ENCODE results near the gene SYTL1. TPM values are rescaled to one million over a fixed set of nuclear protein-coding genes. Genes with fewer than 3 reads are reported as not detected.
A peak's percentile ranks its signal among the peaks of the same experiment; 100 is the strongest.

Gene SYTL1
- total RNA-seq, 1 donor from 2014 or later: 47.2 TPM

DNA sequence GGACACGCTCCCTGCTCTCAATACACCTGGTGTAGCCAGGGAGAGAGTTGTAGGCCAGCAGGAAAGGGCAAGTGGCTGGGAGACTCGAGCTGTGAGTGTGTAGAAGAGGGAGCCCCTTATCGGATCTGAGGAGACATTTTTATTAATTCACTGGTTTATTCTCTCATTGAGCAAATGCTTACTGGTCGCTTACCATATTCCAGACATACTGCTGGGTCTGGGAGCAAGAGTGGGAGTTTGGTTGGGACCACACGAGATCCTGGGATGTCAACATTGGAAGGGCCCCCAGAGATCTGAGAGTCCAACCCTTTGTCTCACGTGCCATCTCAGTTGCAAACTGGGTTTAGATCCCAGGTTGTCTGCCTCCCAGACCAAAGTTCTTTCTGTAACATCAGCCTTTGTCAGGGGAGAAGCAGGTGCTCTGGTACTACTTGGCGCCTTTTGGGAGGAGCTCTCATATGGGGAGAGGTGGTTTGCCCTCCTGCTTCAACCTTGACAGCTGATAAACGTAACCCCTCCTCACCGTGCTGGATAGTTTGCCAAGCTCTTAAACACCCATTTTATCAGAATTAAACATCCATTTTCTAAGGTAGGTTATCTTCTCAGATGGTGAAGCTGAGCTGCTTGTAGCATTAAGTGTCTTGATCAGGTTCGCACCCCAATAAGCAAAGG lies 19.1 kb upstream of the SYTL1 start:
- DNase-seq (ENCODE audit: low read depth): no peak
- Histone ChIP-seq H3K4me3 (ENCODE audit: low read depth, low read length) (peak overlapping the region; percentile 98), H3K27me3 (ENCODE audit: control insufficient read depth, insufficient read depth, low read length) (no peaks in the 10 kb centered on the region), H3K36me3 (ENCODE audit: control insufficient read depth, insufficient read depth, low read length) (no peaks in the 10 kb centered on the region)
- TF ChIP-seq, protein P1, sequence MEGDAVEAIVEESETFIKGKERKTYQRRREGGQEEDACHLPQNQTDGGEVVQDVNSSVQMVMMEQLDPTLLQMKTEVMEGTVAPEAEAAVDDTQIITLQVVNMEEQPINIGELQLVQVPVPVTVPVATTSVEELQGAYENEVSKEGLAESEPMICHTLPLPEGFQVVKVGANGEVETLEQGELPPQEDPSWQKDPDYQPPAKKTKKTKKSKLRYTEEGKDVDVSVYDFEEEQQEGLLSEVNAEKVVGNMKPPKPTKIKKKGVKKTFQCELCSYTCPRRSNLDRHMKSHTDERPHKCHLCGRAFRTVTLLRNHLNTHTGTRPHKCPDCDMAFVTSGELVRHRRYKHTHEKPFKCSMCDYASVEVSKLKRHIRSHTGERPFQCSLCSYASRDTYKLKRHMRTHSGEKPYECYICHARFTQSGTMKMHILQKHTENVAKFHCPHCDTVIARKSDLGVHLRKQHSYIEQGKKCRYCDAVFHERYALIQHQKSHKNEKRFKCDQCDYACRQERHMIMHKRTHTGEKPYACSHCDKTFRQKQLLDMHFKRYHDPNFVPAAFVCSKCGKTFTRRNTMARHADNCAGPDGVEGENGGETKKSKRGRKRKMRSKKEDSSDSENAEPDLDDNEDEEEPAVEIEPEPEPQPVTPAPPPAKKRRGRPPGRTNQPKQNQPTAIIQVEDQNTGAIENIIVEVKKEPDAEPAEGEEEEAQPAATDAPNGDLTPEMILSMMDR (IDR thresholded peaks at IDR 0.05; ENCODE audit: insufficient read depth, low read length, poor library complexity, severe bottlenecking): no peak

DNA sequence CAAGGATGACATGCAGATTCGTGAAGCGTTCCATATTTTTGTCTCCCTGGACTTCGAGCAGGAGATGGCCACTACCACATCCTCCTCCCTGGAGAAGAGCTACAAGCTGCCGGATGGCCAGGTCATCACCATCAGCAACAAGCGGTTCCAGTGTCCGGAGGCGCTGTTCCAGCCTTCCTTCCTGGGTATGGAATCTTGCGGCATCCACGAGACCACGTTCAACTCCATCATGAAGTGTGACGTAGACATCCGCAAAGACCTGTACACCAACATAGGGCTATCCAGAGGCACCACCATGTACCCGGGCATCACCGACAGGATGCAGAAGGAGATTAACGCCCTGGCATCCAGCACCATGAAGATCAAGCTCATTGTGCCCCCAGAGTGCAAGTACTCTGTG lies 16.5 kb upstream of the SYTL1 start:
- no peaks in the 10 kb centered on the region for H3K36me3 ChIP-seq (ENCODE audit: control insufficient read depth, insufficient read depth, low read length)
- no peak overlapping the region for H3K4me3 ChIP-seq (ENCODE audit: low read depth, low read length)
- DNase-seq (ENCODE audit: low read depth): no peak
- TF ChIP-seq, protein P1 (IDR thresholded peaks at IDR 0.05; ENCODE audit: insufficient read depth, low read length, poor library complexity, severe bottlenecking): no peak
- H3K27me3 ChIP-seq (ENCODE audit: control insufficient read depth, insufficient read depth, low read length): no peaks in the 10 kb centered on the region

DNA sequence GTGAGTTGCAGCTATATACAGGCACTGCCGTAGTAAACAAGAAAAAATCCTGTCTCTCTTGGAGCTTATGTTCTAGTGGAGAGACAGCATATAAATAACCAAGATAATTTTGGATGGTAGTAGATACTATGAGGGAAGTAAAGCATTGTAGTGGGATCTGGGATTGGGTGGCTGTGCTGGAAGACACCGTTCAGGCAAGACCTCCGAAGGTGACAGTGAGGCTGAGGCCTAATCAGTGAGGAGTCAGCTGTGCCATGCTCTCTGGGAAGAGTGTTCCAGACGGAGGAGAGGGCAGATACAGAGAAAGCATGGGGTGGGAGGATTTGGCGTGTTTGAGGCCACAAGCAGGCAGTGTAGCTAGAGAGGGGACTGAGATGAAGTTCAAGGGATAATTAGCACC lies 13.9 kb upstream of the SYTL1 start:
- Histone ChIP-seq H3K4me3 (ENCODE audit: low read depth, low read length) (no peak overlapping the region), H3K36me3 (ENCODE audit: control insufficient read depth, insufficient read depth, low read length) (no peaks in the 10 kb centered on the region)

DNA sequence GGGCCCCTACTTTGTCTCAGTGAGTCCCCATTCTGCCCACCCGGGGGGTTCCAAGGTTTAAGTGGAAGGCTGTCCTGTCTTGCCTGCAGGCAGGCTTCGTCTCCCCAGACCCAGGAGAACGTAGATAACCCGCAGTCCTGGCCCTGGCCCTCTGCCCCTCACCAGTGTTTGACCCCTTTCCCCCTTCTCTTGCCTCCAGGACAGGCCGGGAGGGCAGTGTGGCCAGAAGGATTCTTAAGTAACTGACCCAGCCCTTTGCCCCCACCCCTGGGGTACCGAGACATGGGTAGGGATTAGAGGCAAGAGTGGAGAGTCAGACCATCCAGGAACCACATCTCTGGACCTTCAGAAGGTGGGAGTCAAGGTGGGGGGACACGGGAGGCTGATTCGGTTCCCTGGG lies 11.0 kb upstream of the SYTL1 start:
- Histone ChIP-seq H3K4me3 (ENCODE audit: low read depth, low read length) (no peak overlapping the region), H3K36me3 (ENCODE audit: control insufficient read depth, insufficient read depth, low read length) (peaks cover 1% of the 10 kb centered on the region), H3K27me3 (ENCODE audit: control insufficient read depth, insufficient read depth, low read length) (no peaks in the 10 kb centered on the region)
- TF ChIP-seq, protein P1 (IDR thresholded peaks at IDR 0.05; ENCODE audit: insufficient read depth, low read length, poor library complexity, severe bottlenecking): no peak
- no peak for DNase-seq (ENCODE audit: low read depth)

More for the DNA sequence above, 13.9 kb upstream of the SYTL1 start:
- TF ChIP-seq, protein P1 (IDR thresholded peaks at IDR 0.05; ENCODE audit: insufficient read depth, low read length, poor library complexity, severe bottlenecking): no peak
- no peaks in the 10 kb centered on the region for H3K27me3 ChIP-seq (ENCODE audit: control insufficient read depth, insufficient read depth, low read length)
- no peak for DNase-seq (ENCODE audit: low read depth)

DNA sequence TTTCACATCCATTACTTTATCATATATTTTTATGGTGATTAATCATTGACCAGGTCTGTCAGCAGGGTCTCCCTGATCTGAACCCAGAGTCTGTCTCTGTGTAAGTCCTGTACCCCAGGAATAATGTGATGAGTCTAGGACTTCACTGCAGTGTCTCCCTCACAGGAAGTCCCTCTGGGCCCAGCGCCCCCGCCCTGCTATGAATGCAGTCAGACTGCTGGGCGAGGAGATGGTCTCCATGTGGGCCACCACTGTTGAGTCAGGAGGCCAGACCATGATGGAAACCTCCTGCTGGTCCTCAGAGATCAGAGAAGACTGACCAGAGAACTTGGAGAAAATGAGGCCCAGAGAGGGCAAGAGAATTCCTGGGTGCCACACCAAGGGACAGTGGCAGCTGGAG lies 10.4 kb upstream of the SYTL1 start:
- peaks cover 1% of the 10 kb centered on the region for H3K36me3 ChIP-seq (ENCODE audit: control insufficient read depth, insufficient read depth, low read length)
- TF ChIP-seq, protein P1 (IDR thresholded peaks at IDR 0.05; ENCODE audit: insufficient read depth, low read length, poor library complexity, severe bottlenecking): no peak
- no peak for DNase-seq (ENCODE audit: low read depth)
- H3K27me3 ChIP-seq (ENCODE audit: control insufficient read depth, insufficient read depth, low read length): no peaks in the 10 kb centered on the region
- H3K4me3 ChIP-seq (ENCODE audit: low read depth, low read length): no peak overlapping the region

DNA sequence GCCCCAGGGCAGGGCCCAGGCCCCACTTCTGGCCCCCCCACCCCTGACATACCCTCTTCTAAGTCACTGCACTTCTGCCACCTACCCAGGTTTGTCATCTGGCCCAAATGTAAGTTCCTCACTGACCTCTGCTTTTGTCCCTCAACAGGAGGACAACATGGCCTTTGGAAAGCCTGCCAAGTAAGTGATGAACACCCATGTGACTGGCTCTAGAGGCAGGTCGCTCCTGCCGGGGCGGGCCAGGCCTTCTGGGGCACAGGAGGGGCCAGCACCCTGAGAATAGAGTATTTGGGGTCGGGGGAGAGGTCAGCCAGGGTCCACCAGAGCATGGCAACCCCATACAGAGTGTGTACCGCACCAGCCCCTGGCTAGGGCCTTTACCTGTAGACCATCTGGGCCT lies 9.9 kb upstream of the SYTL1 start:
- Histone ChIP-seq H3K4me3 (ENCODE audit: low read depth, low read length) (no peak overlapping the region), H3K27me3 (ENCODE audit: control insufficient read depth, insufficient read depth, low read length) (no peaks in the 10 kb centered on the region), H3K36me3 (ENCODE audit: control insufficient read depth, insufficient read depth, low read length) (peaks cover 1% of the 10 kb centered on the region)
- no peak for DNase-seq (ENCODE audit: low read depth)
- TF ChIP-seq, protein P1 (IDR thresholded peaks at IDR 0.05; ENCODE audit: insufficient read depth, low read length, poor library complexity, severe bottlenecking): no peak
